ENCODE data around the gene ASTN2.
"Not testable (repeated sequence)": the region's sequence is repeated elsewhere in the genome, so short reads cannot be mapped to it uniquely, and the experiment has no call there.

Gene ASTN2

GRCh38 chr9:116859763-116860162 lies 555.1 kb downstream of the ASTN2 start:
- no peak for DNase-seq (ENCODE audit: low spot score)

GRCh38 chr9:116857321-116857720 lies 557.5 kb downstream of the ASTN2 start:
- DNase-seq (ENCODE audit: low spot score): no peak

GRCh38 chr9:116855881-116856662 lies 558.8 kb downstream of the ASTN2 start:
- peak; percentile 12 for DNase-seq (ENCODE audit: low spot score)

GRCh38 chr9:116849721-116850120 lies 565.1 kb downstream of the ASTN2 start:
- no peak for DNase-seq (ENCODE audit: low spot score)

- DNase-seq (ENCODE audit: low spot score): no peak
Measured at GRCh38 chr9:116844621-116845020, 570.2 kb downstream of the ASTN2 start.

GRCh38 chr9:116843863-116844620 lies 570.8 kb downstream of the ASTN2 start:
- DNase-seq (ENCODE audit: low spot score): no peak

- no peak for DNase-seq (ENCODE audit: low spot score)
Measured at GRCh38 chr9:116842658-116843057, 572.2 kb downstream of the ASTN2 start.

DNA sequence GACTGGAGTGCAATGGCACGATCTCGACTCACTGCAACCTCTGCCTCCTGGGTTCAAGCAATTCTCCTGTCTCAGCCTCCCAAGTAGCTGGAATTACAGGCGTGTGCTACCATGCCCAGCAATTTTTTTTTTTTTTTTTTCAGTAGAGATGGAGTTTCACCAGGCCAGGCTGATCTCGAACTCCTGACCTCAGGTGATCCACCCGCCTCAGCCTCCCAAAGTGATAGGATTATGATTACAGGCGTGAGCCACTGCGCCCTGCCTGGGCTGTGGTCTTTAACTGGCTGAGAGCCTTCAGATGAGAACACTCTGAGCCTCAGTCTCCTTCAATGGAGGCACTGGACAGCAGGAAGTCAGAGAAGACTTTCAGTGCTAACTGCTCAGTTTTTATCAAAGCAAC lies 576.4 kb downstream of the ASTN2 start:
- DNase-seq (ENCODE audit: low spot score): not testable (repeated sequence)

GRCh38 chr9:116837018-116837989 lies 577.6 kb downstream of the ASTN2 start:
- no peak for DNase-seq (ENCODE audit: low spot score)

- DNase-seq (ENCODE audit: low spot score): not testable (repeated sequence)
Measured at GRCh38 chr9:116830321-116830720, 584.5 kb downstream of the ASTN2 start.

DNA sequence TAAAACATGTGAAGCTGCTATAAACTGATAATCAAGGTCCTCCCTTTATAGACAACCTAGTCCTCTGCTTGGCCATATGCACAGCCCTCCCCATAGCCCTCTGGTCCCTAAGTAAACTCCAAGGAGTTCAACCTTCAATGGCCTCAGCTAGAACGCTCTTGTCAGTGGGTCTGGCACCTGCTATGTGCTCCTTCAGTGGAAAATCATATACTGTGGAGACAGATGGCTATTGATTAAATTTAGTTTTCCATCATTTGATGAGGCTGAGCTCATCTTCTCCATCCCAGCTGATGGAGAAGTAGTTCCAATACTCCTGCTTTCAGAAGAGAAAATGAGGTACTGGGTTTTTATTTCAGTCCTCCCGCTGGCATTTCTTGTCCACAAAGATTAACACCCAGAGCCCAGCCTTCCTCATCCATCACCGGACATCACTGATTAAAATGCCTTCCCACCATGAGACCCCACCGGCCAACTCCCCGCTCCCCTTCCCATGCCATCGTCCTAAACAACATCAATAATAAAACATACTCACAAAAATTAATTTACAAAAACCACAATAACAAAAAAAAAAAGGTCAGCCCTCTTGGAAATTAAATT lies 593.1 kb downstream of the ASTN2 start:
- DNase-seq (ENCODE audit: low spot score): no peak

- no peak for DNase-seq (ENCODE audit: low spot score)
Measured at GRCh38 chr9:116819116-116819515, 595.7 kb downstream of the ASTN2 start.

DNA sequence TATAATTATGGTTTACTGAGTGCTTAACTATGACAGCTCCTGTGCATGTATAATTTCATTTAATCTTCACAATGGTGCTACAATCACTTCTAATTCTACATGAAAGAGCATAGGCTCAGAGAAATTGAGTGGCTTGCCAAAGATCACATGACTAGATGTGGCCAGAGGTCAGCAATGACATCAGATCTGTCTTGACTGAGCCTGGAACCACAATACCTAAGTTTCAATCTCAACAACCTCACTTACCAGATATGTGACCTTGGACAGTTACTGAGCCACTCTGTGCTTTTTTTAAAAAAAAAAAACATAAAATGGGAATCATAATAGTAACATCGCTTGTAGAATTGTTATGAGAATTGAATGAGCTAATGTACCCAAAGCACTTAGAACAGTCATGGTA lies 597.1 kb downstream of the ASTN2 start:
- DNase-seq (ENCODE audit: low spot score): no peak

GRCh38 chr9:116816484-116816883 lies 598.4 kb downstream of the ASTN2 start:
- DNase-seq (ENCODE audit: low spot score): no peak

- no peak for DNase-seq (ENCODE audit: low spot score)
Measured at GRCh38 chr9:116815835-116816234, 599.0 kb downstream of the ASTN2 start.

DNA sequence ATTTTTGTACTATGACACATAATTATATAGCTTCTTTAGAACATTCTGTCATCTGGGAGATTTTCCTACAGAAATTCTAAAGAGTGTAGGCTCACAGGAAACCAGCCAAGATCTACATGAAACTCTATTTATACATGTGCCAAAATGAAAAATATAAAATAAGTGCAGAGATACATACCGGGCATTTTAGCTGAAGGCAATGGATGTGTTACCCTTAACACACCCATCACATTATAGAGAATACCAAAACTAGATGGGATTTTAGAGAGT lies 601.9 kb downstream of the ASTN2 start:
- DNase-seq (ENCODE audit: low spot score): no peak

GRCh38 chr9:116812231-116813030 lies 602.4 kb downstream of the ASTN2 start:
- DNase-seq (ENCODE audit: low spot score): no peak

GRCh38 chr9:116809656-116810055 lies 605.2 kb downstream of the ASTN2 start:
- DNase-seq (ENCODE audit: low spot score): no peak

DNA sequence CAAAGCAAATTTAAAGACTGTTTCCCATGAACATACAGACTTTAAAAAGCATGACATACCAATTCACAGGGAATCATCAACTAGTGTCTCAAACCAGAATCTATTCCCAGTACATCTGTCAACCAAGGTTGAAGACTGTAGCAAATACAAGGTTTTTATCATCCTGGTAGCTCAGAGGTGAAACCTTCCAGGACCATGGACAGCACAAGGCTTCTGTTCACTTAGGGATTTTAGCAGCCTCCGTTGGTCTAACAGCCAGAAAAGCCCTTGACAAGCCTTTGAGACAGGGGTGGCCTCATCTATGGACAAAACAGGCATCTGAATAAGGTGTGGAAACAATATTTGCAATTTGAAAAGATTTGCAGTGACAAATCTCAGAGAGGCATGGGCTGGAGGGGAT lies 608.8 kb downstream of the ASTN2 start:
- DNase-seq (ENCODE audit: low spot score): no peak

DNA sequence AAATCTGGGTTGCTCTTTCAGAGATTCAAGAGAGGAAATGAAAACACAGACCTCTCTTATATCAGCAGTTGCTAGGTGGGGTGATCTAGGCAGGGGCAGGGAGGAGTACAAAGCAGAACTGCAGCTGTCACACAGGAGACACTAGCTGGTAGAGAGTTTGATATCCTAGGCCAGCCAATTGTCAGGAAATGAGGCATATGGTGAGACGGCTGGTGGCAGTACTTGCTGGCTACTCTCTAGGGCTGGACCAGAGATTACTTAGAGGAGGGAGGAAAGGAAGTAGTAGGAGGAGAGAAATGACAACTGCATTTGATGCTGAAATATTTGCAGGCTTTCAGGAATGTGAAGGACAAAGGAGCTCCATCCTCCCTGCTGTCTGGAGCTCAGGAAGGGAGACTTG lies 614.0 kb downstream of the ASTN2 start:
- DNase-seq (ENCODE audit: low spot score): no peak

DNA sequence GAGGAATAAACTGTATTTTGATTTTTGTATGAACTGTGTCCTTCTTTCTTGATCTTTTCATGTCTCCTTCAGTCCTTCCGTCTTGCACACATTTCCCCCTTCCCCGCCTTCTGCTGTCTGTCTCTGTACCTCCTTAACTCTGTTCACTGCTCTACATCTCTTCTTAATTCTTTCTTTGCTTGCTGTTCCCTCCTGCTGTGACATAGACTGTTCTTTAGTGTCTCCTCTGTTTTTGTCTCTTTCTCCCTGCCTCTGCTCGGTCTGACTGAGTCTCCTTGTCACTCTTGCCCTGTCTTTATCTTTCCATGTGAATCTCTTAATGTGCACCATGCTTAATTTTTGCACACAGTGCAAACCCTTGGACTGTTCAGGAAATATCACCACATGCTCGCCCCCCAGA lies 614.8 kb downstream of the ASTN2 start:
- no peak for DNase-seq (ENCODE audit: low spot score)

All from AG08396 (cell line).